Brain microvascular endothelial cell (primary cell): ENCODE data around the gene ATP6V0E1.

ENCODE experiments used
- DNase-seq: peaks from one replicate; pipeline ENCODE4 v3.0.0-alpha.2; 2020
- H3K27ac ChIP-seq: fragments of 250-450 bp; sonication (Bioruptor Pico); 2 replicates; pipeline ENCODE4 v1.5.1; 2020; ENCODE audit warnings: mild to moderate bottlenecking, moderate library complexity
- H3K27me3 ChIP-seq: fragments of 250-450 bp; sonication (Bioruptor Pico); replicated peaks from 2 replicates; pipeline ENCODE4 v1.5.1; 2020; ENCODE audit warnings: mild to moderate bottlenecking
- H3K36me3 ChIP-seq: fragments of 250-450 bp; sonication (Bioruptor Pico); replicated peaks from 2 replicates; pipeline ENCODE4 v1.5.1; 2020; ENCODE audit warnings: mild to moderate bottlenecking
- H3K4me3 ChIP-seq: 2 replicates; pipeline ENCODE4 v1.5.1; 2011; ENCODE audit warnings: low read depth, mild to moderate bottlenecking, control low read depth, low read length, moderate library complexity
- in situ Hi-C: cut with HindIII; loops from 2 replicates; pipeline ENCODE4 v1.10.0; 2017; ENCODE audit warnings: low sequenced_read_pairs, low pct_ligation_motif_present
- TF ChIP-seq, protein P1 (sequence below): IDR thresholded peaks from 2 replicates; pipeline ENCODE4 v1.5.1; 2011; ENCODE audit warnings: low read depth, mild to moderate bottlenecking, moderate library complexity, low read length, control low read depth, inconsistent platforms; ENCODE audit errors: missing control alignments

ATP6V0E1 gene

DNA sequence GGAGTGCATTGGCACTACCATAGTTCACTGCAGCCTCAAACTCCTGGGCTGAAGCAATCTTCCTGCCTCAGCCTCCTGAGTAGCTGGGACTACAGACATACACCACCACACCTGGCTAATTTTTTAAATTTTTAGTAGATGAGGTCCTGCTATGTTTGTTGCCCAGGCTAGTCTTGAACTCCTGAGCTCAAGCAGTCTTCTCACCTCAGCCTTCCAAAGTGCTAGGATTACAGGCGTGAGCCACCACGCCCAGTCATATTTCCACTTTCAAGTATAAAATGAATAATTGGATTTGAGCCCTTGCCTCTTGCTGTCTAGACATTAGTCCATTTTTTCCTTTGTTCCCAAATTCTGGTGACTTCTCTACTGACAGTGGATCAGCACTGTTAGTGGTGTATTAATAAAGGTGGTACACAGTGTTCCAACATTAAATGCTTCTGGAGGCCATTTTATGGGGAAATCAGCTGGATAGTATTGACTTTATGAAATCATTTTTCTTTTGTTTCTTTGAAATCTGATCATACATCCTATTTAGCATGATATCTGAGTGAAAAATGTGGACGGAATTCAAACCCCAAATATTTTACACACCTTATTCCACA is 15.9 kb downstream of the ATP6V0E1 start:
- H3K36me3 ChIP-seq: peaks cover 16% of the 10 kb centered on the region
- TF ChIP-seq, protein P1, sequence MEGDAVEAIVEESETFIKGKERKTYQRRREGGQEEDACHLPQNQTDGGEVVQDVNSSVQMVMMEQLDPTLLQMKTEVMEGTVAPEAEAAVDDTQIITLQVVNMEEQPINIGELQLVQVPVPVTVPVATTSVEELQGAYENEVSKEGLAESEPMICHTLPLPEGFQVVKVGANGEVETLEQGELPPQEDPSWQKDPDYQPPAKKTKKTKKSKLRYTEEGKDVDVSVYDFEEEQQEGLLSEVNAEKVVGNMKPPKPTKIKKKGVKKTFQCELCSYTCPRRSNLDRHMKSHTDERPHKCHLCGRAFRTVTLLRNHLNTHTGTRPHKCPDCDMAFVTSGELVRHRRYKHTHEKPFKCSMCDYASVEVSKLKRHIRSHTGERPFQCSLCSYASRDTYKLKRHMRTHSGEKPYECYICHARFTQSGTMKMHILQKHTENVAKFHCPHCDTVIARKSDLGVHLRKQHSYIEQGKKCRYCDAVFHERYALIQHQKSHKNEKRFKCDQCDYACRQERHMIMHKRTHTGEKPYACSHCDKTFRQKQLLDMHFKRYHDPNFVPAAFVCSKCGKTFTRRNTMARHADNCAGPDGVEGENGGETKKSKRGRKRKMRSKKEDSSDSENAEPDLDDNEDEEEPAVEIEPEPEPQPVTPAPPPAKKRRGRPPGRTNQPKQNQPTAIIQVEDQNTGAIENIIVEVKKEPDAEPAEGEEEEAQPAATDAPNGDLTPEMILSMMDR: no peak
- in situ Hi-C loops: no loop called here
- no peak overlapping the region for H3K4me3 ChIP-seq
- H3K27ac ChIP-seq: no peak overlapping the region
- no peaks in the 10 kb centered on the region for H3K27me3 ChIP-seq
- DNase-seq: no peak

DNA sequence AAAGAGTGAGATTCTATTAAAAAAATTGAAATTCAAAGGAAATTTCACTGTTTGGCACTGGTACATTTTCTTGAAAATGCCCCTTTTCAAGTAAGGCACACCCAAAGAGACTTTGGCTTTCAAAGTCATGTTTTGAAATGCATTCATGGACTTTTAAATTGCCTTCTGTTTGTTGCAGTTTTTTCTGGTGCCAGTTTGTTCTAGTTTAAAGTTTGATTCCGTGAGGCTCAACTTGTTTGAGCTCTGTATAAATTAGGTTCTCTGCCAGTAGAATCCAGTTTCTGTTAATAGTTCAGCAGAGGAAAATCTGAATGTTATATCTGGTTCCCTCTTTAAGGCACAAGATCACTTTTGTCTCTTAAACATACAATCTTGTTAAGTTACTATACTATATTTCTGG is 16.4 kb downstream of the ATP6V0E1 start:
- in situ Hi-C loops: no loop called here
- DNase-seq: no peak
- Histone ChIP-seq H3K27me3 (no peaks in the 10 kb centered on the region), H3K27ac (no peak overlapping the region), H3K4me3 (no peak overlapping the region), H3K36me3 (peaks cover 16% of the 10 kb centered on the region)
- TF ChIP-seq, protein P1: no peak

- Histone ChIP-seq H3K27ac (no peak overlapping the region), H3K27me3 (no peaks in the 10 kb centered on the region), H3K36me3 (peaks cover 3% of the 10 kb centered on the region), H3K4me3 (no peak overlapping the region)
- TF ChIP-seq, protein P1: no peak
- no peak for DNase-seq
- in situ Hi-C loops: no loop called here
These were observed 17.8 kb downstream of the ATP6V0E1 start for GRCh38 chr5:173001229-173001841.

GRCh38 chr5:173003360-173003759 is 19.8 kb downstream of the ATP6V0E1 start:
- in situ Hi-C loops: no loop called here
- no peak for DNase-seq
- Histone ChIP-seq H3K27me3 (no peaks in the 10 kb centered on the region), H3K36me3 (no peaks in the 10 kb centered on the region), H3K4me3 (no peak overlapping the region), H3K27ac (no peak overlapping the region)
- TF ChIP-seq, protein P1: no peak

DNA sequence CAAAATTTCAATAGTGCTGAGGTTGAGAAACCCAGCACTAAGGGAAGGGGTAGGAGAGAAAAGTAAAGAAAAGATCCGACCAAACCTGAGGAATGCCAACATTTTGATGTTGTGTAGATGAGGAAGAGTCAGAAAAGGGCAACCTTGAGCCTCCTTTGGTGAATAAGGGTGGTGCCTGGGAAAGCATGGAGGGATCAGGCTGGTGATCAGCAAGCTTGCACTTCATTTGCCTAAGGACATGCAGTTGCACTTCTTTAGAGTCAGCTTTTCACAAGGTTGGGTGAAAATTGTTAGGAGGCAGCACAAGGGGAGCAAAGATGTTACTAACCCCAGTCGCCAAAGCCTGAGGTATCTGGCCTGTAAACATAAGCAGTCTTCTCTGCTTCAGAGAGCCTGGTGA is 20.4 kb downstream of the ATP6V0E1 start:
- in situ Hi-C loops: no loop called here
- Histone ChIP-seq H3K27ac (no peak overlapping the region), H3K4me3 (no peak overlapping the region), H3K27me3 (no peaks in the 10 kb centered on the region), H3K36me3 (no peaks in the 10 kb centered on the region)
- no peak for DNase-seq
- TF ChIP-seq, protein P1: no peak

DNA sequence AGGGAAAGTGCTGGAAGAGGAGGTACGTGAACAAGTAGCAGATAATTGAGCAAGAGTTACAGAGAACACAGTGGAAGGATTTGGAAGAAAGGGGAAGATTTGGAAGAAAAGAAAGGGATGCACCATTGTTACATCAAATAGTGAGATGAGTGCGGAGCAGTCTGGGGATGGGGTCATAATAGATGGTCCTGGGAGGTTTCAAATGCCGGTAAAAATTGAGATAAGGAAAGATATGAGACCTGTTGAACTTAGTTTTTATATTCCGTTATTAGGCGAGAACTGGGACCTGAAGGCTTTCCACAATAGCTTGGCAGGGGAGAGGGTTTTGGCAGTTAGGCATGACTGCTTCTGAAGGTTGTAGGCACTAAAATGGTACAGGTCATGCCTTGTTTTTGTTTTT is 20.9 kb downstream of the ATP6V0E1 start:
- Histone ChIP-seq H3K27me3 (no peaks in the 10 kb centered on the region), H3K4me3 (no peak overlapping the region), H3K36me3 (no peaks in the 10 kb centered on the region), H3K27ac (no peak overlapping the region)
- TF ChIP-seq, protein P1: no peak
- in situ Hi-C loops: no loop called here
- no peak for DNase-seq
